DMS114 treated with DMSO at 0.1 percent for 48 hours (cell line): ENCODE measurements around the gene FKBP5.
"Not testable (repeated sequence)": the region's sequence is repeated elsewhere in the genome, so short reads cannot be mapped to it uniquely, and the experiment has no call there.

Experiments used
- DNase-seq: peaks from one replicate; lab custom pipeline; 2025; ENCODE audit not compliant: unreplicated experiment; lab: John Stamatoyannopoulos, UW

The FKBP5 gene

GRCh38 chr6:35550437-35550836 lies 138.3 kb downstream of the FKBP5 start:
- DNase-seq: no peak

- no peak for DNase-seq
These were observed 141.0 kb downstream of the FKBP5 start for GRCh38 chr6:35547676-35548075.

- no peak for DNase-seq
These were observed 143.8 kb downstream of the FKBP5 start for GRCh38 chr6:35544769-35545361.

GRCh38 chr6:35543459-35544193 lies 145.1 kb downstream of the FKBP5 start:
- DNase-seq: no peak

GRCh38 chr6:35541836-35542235 lies 146.9 kb downstream of the FKBP5 start:
- DNase-seq: no peak

GRCh38 chr6:35539223-35539622 lies 149.5 kb downstream of the FKBP5 start:
- no peak for DNase-seq

- not testable (repeated sequence) for DNase-seq
These were observed 152.9 kb downstream of the FKBP5 start for GRCh38 chr6:35535847-35536246.

- DNase-seq: no peak
These were observed 154.1 kb downstream of the FKBP5 start for GRCh38 chr6:35534407-35535170.

- no peak for DNase-seq
These were observed 154.7 kb downstream of the FKBP5 start for GRCh38 chr6:35533981-35534380.

GRCh38 chr6:35532126-35532525 lies 156.6 kb downstream of the FKBP5 start:
- no peak for DNase-seq

- no peak for DNase-seq
These were observed 164.2 kb downstream of the FKBP5 start for GRCh38 chr6:35524380-35525020.
